ENCODE measurements around the gene FBXL5.
A peak's percentile ranks its signal among the peaks of the same experiment; 100 is the strongest.

The FBXL5 gene

GRCh38 chr4:15689540-15689939 is 34.4 kb upstream of the FBXL5 start:
- H3K9me3 ChIP-seq (ENCODE audit: insufficient read depth, low read length) = no peaks in the 10 kb centered on the region
- no peaks in the 10 kb centered on the region for H3K4me1 ChIP-seq (ENCODE audit: low read length)
- H2AFZ ChIP-seq (ENCODE audit: low read depth, low read length) = no peak overlapping the region
- H3K9ac ChIP-seq (ENCODE audit: low read length) = no peak overlapping the region
- no peaks in the 10 kb centered on the region for H4K20me1 ChIP-seq (ENCODE audit: insufficient read depth, low read length)
- no peaks in the 10 kb centered on the region for H3K27me3 ChIP-seq (ENCODE audit: low read depth, low read length)
- peaks cover 11% of the 10 kb centered on the region for H3K36me3 ChIP-seq (replicated peaks; ENCODE audit: low read depth, low read length)
- no peak overlapping the region for H3K27ac ChIP-seq (ENCODE audit: low read length)
- no peak overlapping the region for H3K4me3 ChIP-seq (ENCODE audit: low read length)
- TF ChIP-seq CTCF (IDR thresholded peaks at IDR 0.05; ENCODE audit: low read depth, low read length) = no peak
- TF ChIP-seq EZH2phosphoT487 (IDR thresholded peaks at IDR 0.05; ENCODE audit: low read depth) = no peak
- no peak overlapping the region for H3K4me2 ChIP-seq (ENCODE audit: low read length)
- no peaks in the 10 kb centered on the region for H3K79me2 ChIP-seq (ENCODE audit: low read length)

- no peak overlapping the region for H3K9ac ChIP-seq (ENCODE audit: low read length)
- H2AFZ ChIP-seq (ENCODE audit: low read depth, low read length) = no peak overlapping the region
- H3K27me3 ChIP-seq (ENCODE audit: low read depth, low read length) = no peaks in the 10 kb centered on the region
- no peak for TF ChIP-seq CTCF (IDR thresholded peaks at IDR 0.05; ENCODE audit: low read depth, low read length)
- no peak for TF ChIP-seq EZH2phosphoT487 (IDR thresholded peaks at IDR 0.05; ENCODE audit: low read depth)
- no peaks in the 10 kb centered on the region for H3K9me3 ChIP-seq (ENCODE audit: insufficient read depth, low read length)
- no peak overlapping the region for H3K27ac ChIP-seq (ENCODE audit: low read length)
- H3K4me3 ChIP-seq (ENCODE audit: low read length) = no peak overlapping the region
- no peaks in the 10 kb centered on the region; the same call in 1 of the 2 replicates for H3K79me2 ChIP-seq (ENCODE audit: low read length)
- H3K4me2 ChIP-seq (ENCODE audit: low read length) = no peak overlapping the region
- H4K20me1 ChIP-seq (ENCODE audit: insufficient read depth, low read length) = no peaks in the 10 kb centered on the region
- H3K36me3 ChIP-seq (replicated peaks; ENCODE audit: low read depth, low read length) = peaks cover 11% of the 10 kb centered on the region
- H3K4me1 ChIP-seq (ENCODE audit: low read length) = no peaks in the 10 kb centered on the region
Observed at GRCh38 chr4:15688051-15688450, 32.9 kb upstream of the FBXL5 start.

GRCh38 chr4:15684498-15684897 is 29.3 kb upstream of the FBXL5 start:
- H3K9ac ChIP-seq (ENCODE audit: low read length) = no peak overlapping the region
- H3K27me3 ChIP-seq (ENCODE audit: low read depth, low read length) = no peaks in the 10 kb centered on the region
- H3K79me2 ChIP-seq (ENCODE audit: low read length) = peaks cover 20% of the 10 kb centered on the region
- H3K36me3 ChIP-seq (replicated peaks; ENCODE audit: low read depth, low read length) = peaks cover 16% of the 10 kb centered on the region
- H3K4me1 ChIP-seq (ENCODE audit: low read length) = peaks cover 13% of the 10 kb centered on the region
- H3K4me3 ChIP-seq (ENCODE audit: low read length) = no peak overlapping the region
- no peaks in the 10 kb centered on the region for H3K9me3 ChIP-seq (ENCODE audit: insufficient read depth, low read length)
- H4K20me1 ChIP-seq (ENCODE audit: insufficient read depth, low read length) = no peaks in the 10 kb centered on the region
- H2AFZ ChIP-seq (ENCODE audit: low read depth, low read length) = no peak overlapping the region
- H3K4me2 ChIP-seq (ENCODE audit: low read length) = no peak overlapping the region
- H3K27ac ChIP-seq (ENCODE audit: low read length) = no peak overlapping the region
- TF ChIP-seq CTCF (IDR thresholded peaks at IDR 0.05; ENCODE audit: low read depth, low read length) = no peak
- no peak for TF ChIP-seq EZH2phosphoT487 (IDR thresholded peaks at IDR 0.05; ENCODE audit: low read depth)

- H2AFZ ChIP-seq (ENCODE audit: low read depth, low read length) = no peak overlapping the region
- no peak overlapping the region for H3K27ac ChIP-seq (ENCODE audit: low read length)
- H3K9me3 ChIP-seq (ENCODE audit: insufficient read depth, low read length) = no peaks in the 10 kb centered on the region
- H3K27me3 ChIP-seq (ENCODE audit: low read depth, low read length) = no peaks in the 10 kb centered on the region
- no peaks in the 10 kb centered on the region for H4K20me1 ChIP-seq (ENCODE audit: insufficient read depth, low read length)
- H3K4me2 ChIP-seq (ENCODE audit: low read length) = peak overlapping the region; percentile 65; the same call in 1 of the 2 replicates
- peaks cover 13% of the 10 kb centered on the region for H3K4me1 ChIP-seq (ENCODE audit: low read length)
- H3K79me2 ChIP-seq (ENCODE audit: low read length) = peaks cover 23% of the 10 kb centered on the region
- no peak overlapping the region for H3K4me3 ChIP-seq (ENCODE audit: low read length)
- no peak for TF ChIP-seq EZH2phosphoT487 (IDR thresholded peaks at IDR 0.05; ENCODE audit: low read depth)
- TF ChIP-seq CTCF (IDR thresholded peaks at IDR 0.05; ENCODE audit: low read depth, low read length) = no peak
- no peak overlapping the region for H3K9ac ChIP-seq (ENCODE audit: low read length)
- H3K36me3 ChIP-seq (replicated peaks; ENCODE audit: low read depth, low read length) = peaks cover 16% of the 10 kb centered on the region
Observed at GRCh38 chr4:15683143-15683495, 28.0 kb upstream of the FBXL5 start.

Measured in OCI-LY3 (cell line).